Peyer's patch (tissue), 4 donors: Measurements from ENCODE around the gene HECTD4. TPM values are rescaled to one million over a fixed set of nuclear protein-coding genes. Genes with fewer than 3 reads are reported as not detected.

ENCODE experiments used
- DNase-seq, 3 donors: peaks; one replicate each; pipeline ENCODE4 v3.0.0-alpha.2; 2017 to 2019
- H3K27ac ChIP-seq, 4 donors: fragments of 200-600 bp; sonication (generic); one replicate each; pipeline ENCODE4 v1.5.1; 2016 to 2019
- H3K27me3 ChIP-seq, 2 donors: fragments of 200-600 bp; sonication (generic); one replicate each; pipeline ENCODE4 v1.5.1; 2019
- H3K36me3 ChIP-seq, 3 donors: fragments of 200-600 bp; sonication (generic); one replicate each; pipeline ENCODE4 v1.5.1; 2016 to 2019
- H3K4me1 ChIP-seq, 4 donors: fragments of 200-600 bp; sonication (generic); one replicate each; pipeline ENCODE4 v1.5.1; 2016 to 2019
- H3K4me3 ChIP-seq, 4 donors: fragments of 200-600 bp; sonication (generic); 1 replicate in 3 of 4; 2 replicates in 1 of 4; pipeline ENCODE4 v1.5.1; 2016 to 2019; ENCODE audit warnings: mild to moderate bottlenecking in 1 of 4
- H3K9me3 ChIP-seq, 4 donors: fragments of 200-600 bp; sonication (generic); one replicate each; pipeline ENCODE4 v1.5.1; 2016 to 2019; ENCODE audit warnings: mild to moderate bottlenecking in 1 of 4
- CTCF ChIP-seq, 6 experiments: fragments of 450-650 bp in 4 of 6; fragments of 200-600 bp in 2 of 6; sonication (generic) in 1 of 6; IDR thresholded peaks; one replicate each; pipeline ENCODE4 v1.5.1; 2017 to 2019; ENCODE audit warnings: antibody characterized with exemption in 6 of 6, mild to moderate bottlenecking in 3 of 6, moderate library complexity in 1 of 6
- POLR2A ChIP-seq, 2 donors: fragments of 450-650 bp; IDR thresholded peaks; one replicate each; pipeline ENCODE4 v1.5.1; 2017; ENCODE audit warnings: antibody characterized with exemption in 2 of 2, mild to moderate bottlenecking in 2 of 2, moderate library complexity in 2 of 2
- total RNA-seq, 4 donors: library from RNA; depleted of rRNA; stranded (reverse); fragments of >200 nt; gene quantifications; one replicate each; pipeline ENCODE4 v1.1.0, GENCODE V29; 2016

Gene HECTD4
- total RNA-seq, 4 donors from 2014 or later = 49.9 to 118 (median 87.3) TPM

GRCh38 chr12:112126911-112127310 is 255.3 kb downstream of the HECTD4 start:
- Histone ChIP-seq H3K9me3 (no peaks in the 10 kb centered on the region), H3K27ac (peak overlapping the region in 2 of 4 donors; percentile 90 to 94), H3K4me1 (peaks cover 0 to 54% (median 22%) of the 10 kb centered on the region in 4 donors), H3K4me3 (peak overlapping the region in 1 of 4 donors; percentile 91), H3K27me3 (no peaks in the 10 kb centered on the region), H3K36me3 (peaks cover 0 to 6% (median 0%) of the 10 kb centered on the region in 3 donors)
- TF ChIP-seq POLR2A (IDR thresholded peaks at IDR 0.05) = no peak
- TF ChIP-seq CTCF (IDR thresholded peaks at IDR 0.05) = no peak
- no peak for DNase-seq

- Histone ChIP-seq H3K4me1 (peaks cover 0 to 45% (median 21%) of the 10 kb centered on the region in 4 donors), H3K9me3 (no peaks in the 10 kb centered on the region), H3K36me3 (no peaks in the 10 kb centered on the region), H3K27me3 (no peaks in the 10 kb centered on the region), H3K4me3 (peak overlapping the region; percentile 78 to 91 (median 84)), H3K27ac (peak overlapping the region; percentile 88 to 94 (median 90))
- peak in 1 of 3 donors; percentile 48 for DNase-seq
- no peak for TF ChIP-seq CTCF (IDR thresholded peaks at IDR 0.05)
- TF ChIP-seq POLR2A (IDR thresholded peaks at IDR 0.05) = no peak
Measured at GRCh38 chr12:112126000-112126438, 256.2 kb downstream of the HECTD4 start.

GRCh38 chr12:112125250-112125999 is 256.8 kb downstream of the HECTD4 start, which contains the start of gene TRAFD1:
TSS of gene TRAFD1 (plus strand) at chr12:112125560. CDS start at chr12:112130523, 4,963 bp downstream.
- no peaks in the 10 kb centered on the region for H3K27me3 ChIP-seq
- no peaks in the 10 kb centered on the region for H3K36me3 ChIP-seq
- peak within 1 kb of the TSS; percentile 88 to 94 (median 90) for H3K27ac ChIP-seq
- peak within 1 kb of the TSS; percentile 78 to 91 (median 84) for H3K4me3 ChIP-seq
- TF ChIP-seq CTCF (IDR thresholded peaks at IDR 0.05) (no peak), POLR2A (IDR thresholded peaks at IDR 0.05) (peak; percentile 86 to 95)
- H3K9me3 ChIP-seq = no peaks in the 10 kb centered on the region
- DNase-seq = peak; percentile 99
- H3K4me1 ChIP-seq = peaks cover 0 to 39% (median 18%) of the 10 kb centered on the region in 4 donors

GRCh38 chr12:112124918-112125249 is 257.3 kb downstream of the HECTD4 start:
- no peaks in the 10 kb centered on the region for H3K9me3 ChIP-seq
- peaks cover 0 to 36% (median 15%) of the 10 kb centered on the region in 4 donors for H3K4me1 ChIP-seq
- no peak for DNase-seq
- H3K4me3 ChIP-seq = peak overlapping the region in 1 of 4 donors; percentile 91
- no peaks in the 10 kb centered on the region for H3K27me3 ChIP-seq
- peak overlapping the region in 2 of 4 donors; percentile 90 to 94 for H3K27ac ChIP-seq
- TF ChIP-seq CTCF (IDR thresholded peaks at IDR 0.05) (no peak), POLR2A (IDR thresholded peaks at IDR 0.05) (no peak)
- H3K36me3 ChIP-seq = no peaks in the 10 kb centered on the region

GRCh38 chr12:112122823-112123690 is 259.2 kb downstream of the HECTD4 start:
- no peak for DNase-seq
- peak overlapping the region in 3 of 4 donors; percentile 13 to 65 (median 20) for H3K27ac ChIP-seq

More at GRCh38 chr12:112122823-112123690, 259.2 kb downstream of the HECTD4 start:
- H3K27me3 ChIP-seq = no peaks in the 10 kb centered on the region
- no peak for TF ChIP-seq POLR2A (IDR thresholded peaks at IDR 0.05)
- TF ChIP-seq CTCF (IDR thresholded peaks at IDR 0.05) = no peak
- H3K4me1 ChIP-seq = peaks cover 0 to 24% (median 8%) of the 10 kb centered on the region in 4 donors
- no peaks in the 10 kb centered on the region for H3K36me3 ChIP-seq
- H3K9me3 ChIP-seq = no peaks in the 10 kb centered on the region
- H3K4me3 ChIP-seq = no peak overlapping the region
